ENCODE results near the gene MXRA7. TPM values are rescaled to one million over a fixed set of nuclear protein-coding genes. Genes with fewer than 3 reads are reported as not detected.
"Not testable (repeated sequence)": the region's sequence is repeated elsewhere in the genome, so short reads cannot be mapped to it uniquely, and the experiment has no call there.

MXRA7 gene
- total and polyA plus RNA-seq, 3 donors from 2014 or later = 217 to 272 (median 253) TPM

DNA sequence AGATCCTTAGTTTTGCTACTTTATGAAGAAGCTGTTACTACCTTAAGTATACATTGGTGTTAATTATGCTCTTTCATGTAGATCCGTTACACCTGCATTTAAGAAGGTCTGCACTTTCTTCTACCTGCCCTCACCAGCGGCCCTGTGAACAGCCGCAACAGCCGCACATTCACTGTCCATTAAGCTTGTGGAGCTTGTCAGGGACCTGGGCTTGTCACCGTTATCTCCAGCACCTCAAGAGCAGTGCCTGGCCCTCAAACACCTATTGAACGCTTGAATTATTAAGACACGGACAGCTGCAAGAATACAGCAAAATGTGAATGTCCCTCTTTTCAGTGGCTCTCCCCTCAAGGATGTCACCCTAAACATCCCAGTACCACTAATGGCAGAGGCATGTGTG, 3.0 kb upstream of the MXRA7 start:
- peaks cover 24% of the 10 kb centered on the region for H3K4me1 ChIP-seq
- H3K27ac ChIP-seq = no peak overlapping the region
- H3K9me3 ChIP-seq = no peaks in the 10 kb centered on the region
- no peaks in the 10 kb centered on the region for H3K27me3 ChIP-seq
- H3K4me3 ChIP-seq = no peak overlapping the region
- no peak for DNase-seq
- intact Hi-C loops (cut with DNase I; ENCODE audit: low total_unique reads) = no loop called here
- no peak for TF ChIP-seq CTCF (IDR thresholded peaks at IDR 0.05)
- no peak for TF ChIP-seq POLR2A (IDR thresholded peaks at IDR 0.05)
- H3K36me3 ChIP-seq (ENCODE audit: low read depth, missing control alignments) = no peaks in the 10 kb centered on the region
- 91 to 95% methylated on average over 7 of the region's 7 CpGs for WGBS, 2 donors

DNA sequence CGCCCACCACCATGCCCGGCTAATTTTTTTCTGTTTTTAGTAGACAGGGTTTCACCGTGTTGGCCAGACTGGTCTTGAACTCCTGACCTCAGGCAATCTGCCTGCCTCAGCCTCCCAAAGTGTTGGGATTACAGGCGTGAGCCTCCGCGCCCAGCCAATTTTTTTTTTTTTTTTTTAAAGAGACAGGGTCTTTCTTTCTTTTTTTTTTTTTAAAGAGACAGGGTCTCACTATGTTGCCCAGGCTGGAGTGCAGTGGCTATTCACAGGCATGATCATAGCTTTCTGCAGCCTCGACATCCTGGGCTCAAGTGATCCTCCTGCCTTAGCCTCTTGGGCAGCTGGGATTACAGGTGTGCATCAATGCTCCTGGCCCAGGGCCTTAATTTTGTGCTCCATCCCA, 1.6 kb upstream of the MXRA7 start:
- Histone ChIP-seq H3K27ac (peak overlapping the region in 1 of 2 donors; percentile 88), H3K4me1 (peaks cover 38% of the 10 kb centered on the region)
- H3K9me3 ChIP-seq; H3K27me3 ChIP-seq; H3K36me3 ChIP-seq (ENCODE audit: low read depth, missing control alignments); intact Hi-C loops (cut with DNase I; ENCODE audit: low total_unique reads); DNase-seq; H3K4me3 ChIP-seq: not testable (repeated sequence)
- 51 to 63% methylated on average over 7 of the region's 7 CpGs for WGBS, 2 donors

GRCh38 chr17:76709951-76710862, 558 bp downstream of the MXRA7 start:
- H3K4me3 ChIP-seq = peak overlapping the region; percentile 77 to 85
- not testable (repeated sequence) for H3K36me3 ChIP-seq (ENCODE audit: low read depth, missing control alignments); H3K27me3 ChIP-seq; DNase-seq; H3K9me3 ChIP-seq
- 0% methylated on average over 18 to 29 of the region's 79 CpGs for WGBS, 2 donors
- H3K4me1 ChIP-seq = peaks cover 34% of the 10 kb centered on the region
- peak overlapping the region; percentile 93 to 96 for H3K27ac ChIP-seq
- intact Hi-C loops (cut with DNase I; ENCODE audit: low total_unique reads) = loop anchor here (10.0 kb wide), 1 partner anchor 185 kb away; no protein-coding TSS in a partner anchor

DNA sequence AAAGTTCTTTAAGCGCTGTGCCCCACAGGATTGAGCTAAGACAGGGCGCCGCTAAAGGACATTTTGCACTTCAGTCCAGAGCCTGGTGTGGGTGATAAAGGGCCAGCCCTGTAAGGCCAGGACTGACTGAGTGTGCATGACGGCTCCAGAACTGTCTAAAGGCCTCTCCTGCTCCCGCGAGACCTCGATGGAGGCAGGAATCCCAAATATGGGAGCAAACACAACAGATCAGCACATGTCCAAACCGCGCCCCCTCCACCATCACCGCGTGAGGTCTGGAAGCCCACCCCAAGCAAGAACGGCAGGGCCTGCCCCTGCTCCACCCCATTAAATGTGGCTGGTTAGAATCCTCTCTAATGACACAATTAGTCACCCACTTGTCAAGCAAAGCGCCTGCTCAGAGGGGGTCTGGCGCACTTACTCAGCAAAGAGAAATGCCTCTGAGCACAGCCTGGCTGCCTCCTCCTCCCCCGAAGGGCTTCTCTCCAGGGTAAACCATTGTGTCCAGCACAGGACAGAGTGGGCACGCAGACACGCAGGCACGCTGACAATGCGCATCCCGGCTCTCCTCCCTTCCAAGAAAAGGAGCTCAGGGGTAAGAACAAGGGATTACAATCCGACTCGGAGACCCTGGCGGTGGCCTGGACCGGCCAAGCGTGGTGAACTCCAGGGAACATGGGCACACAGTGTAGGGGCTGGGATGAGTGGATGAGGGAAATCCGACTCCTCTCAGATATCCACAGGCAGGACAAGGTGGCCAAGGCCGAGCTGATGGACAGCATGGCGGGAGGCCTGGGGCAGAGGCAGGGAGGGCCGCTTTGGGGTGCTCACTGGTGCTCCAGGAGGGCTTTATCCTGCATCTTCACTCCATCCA, 1.5 kb downstream of the MXRA7 start:
- no peaks in the 10 kb centered on the region for H3K36me3 ChIP-seq (ENCODE audit: low read depth, missing control alignments)
- H3K4me3 ChIP-seq = peak overlapping the region; percentile 77 to 85
- H3K27me3 ChIP-seq = no peaks in the 10 kb centered on the region
- WGBS, 2 donors = 2 to 13% methylated on average over 22 to 29 of the region's 29 CpGs
- H3K27ac ChIP-seq = peak overlapping the region; percentile 93 to 96
- TF ChIP-seq CTCF (IDR thresholded peaks at IDR 0.05) = no peak
- H3K9me3 ChIP-seq = no peaks in the 10 kb centered on the region
- H3K4me1 ChIP-seq = peaks cover 34% of the 10 kb centered on the region
- intact Hi-C loops (cut with DNase I; ENCODE audit: low total_unique reads) = loop anchor here (10.0 kb wide), 1 partner anchor 185 kb away; no protein-coding TSS in a partner anchor
- peak; percentile 94 for DNase-seq

DNA sequence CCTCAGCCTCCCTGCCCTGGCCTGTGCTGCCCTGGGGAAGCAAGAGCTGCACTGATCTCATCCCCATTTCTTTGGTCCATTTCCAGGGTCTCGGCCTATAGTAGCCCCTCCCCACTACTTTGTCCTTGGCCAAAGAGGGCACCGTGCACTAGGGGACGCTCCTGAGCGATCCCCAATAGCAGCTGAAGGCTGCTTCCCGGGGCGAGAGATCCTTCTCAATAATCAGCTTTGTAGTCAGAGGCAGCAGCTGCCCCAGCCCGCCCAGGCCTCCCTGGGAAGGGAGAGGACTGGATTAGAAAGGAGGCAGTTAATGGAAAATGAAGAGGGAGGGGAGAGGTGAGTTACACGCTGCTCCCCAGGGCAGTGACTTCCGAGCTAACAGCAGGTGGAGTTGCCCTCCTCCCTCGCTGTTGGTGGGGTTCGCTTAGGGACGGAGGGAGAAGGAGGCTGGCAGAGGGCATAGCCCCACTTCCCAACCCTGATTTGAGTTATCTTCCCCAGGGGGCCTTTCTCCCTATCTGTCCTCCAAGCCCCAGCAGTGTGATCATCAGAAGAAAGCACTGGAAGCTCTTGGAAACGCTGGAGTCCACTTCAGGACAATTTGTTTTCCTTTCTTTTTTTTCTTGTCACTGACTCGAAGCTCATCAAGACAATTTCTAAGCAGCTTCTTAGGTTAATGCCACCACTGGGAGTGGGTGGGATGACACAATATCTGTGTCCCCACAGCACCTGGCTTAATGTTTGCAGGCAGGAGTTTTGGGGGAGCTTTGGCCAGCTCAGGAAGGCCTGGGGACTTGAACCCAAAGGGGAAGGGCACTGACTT, 2.6 kb downstream of the MXRA7 start:
- no peak for TF ChIP-seq POLR2A (IDR thresholded peaks at IDR 0.05)
- peak in 1 of 3 experiments; percentile 37 for TF ChIP-seq CTCF (IDR thresholded peaks at IDR 0.05)
- H3K4me1 ChIP-seq = peaks cover 41% of the 10 kb centered on the region
- peak overlapping the region in 1 of 2 donors; percentile 85 for H3K4me3 ChIP-seq
- 18 to 27% methylated on average over 12 to 14 of the region's 14 CpGs for WGBS, 2 donors
- intact Hi-C loops (cut with DNase I; ENCODE audit: low total_unique reads) = loop anchor here (10.0 kb wide), 1 partner anchor 183 kb away; no protein-coding TSS in a partner anchor
- H3K9me3 ChIP-seq = no peaks in the 10 kb centered on the region
- H3K27me3 ChIP-seq = no peaks in the 10 kb centered on the region
- peak; percentile 67 for DNase-seq
- H3K27ac ChIP-seq = peak overlapping the region; percentile 93 to 96
- no peaks in the 10 kb centered on the region for H3K36me3 ChIP-seq (ENCODE audit: low read depth, missing control alignments)
